HG03060 (cell line): Measurements from ENCODE around the gene TMEM114.
A peak's percentile ranks its signal among the peaks of the same experiment; 100 is the strongest.

Source experiments
- ATAC-seq: cut with Tn5 transposase; IDR thresholded peaks from one replicate; pipeline ENCODE4 v1.9.1; 2021; ENCODE audit warnings: low read depth, moderate number of reproducible peaks; ENCODE audit not compliant: unreplicated experiment

Gene TMEM114

GRCh38 chr16:8589900-8590688 lies at the start of gene TMEM114:
Gene TMEM114 (minus strand): TSS chr16:8590511. CDS start chr16:8589838, 673 bp downstream.
- no peak for ATAC-seq

GRCh38 chr16:8639694-8640093 lies 49.4 kb upstream of the TMEM114 start:
- ATAC-seq = no peak

GRCh38 chr16:8634991-8635736 lies 44.9 kb upstream of the TMEM114 start:
- ATAC-seq = no peak

GRCh38 chr16:8632675-8633182 lies 42.4 kb upstream of the TMEM114 start:
- no peak for ATAC-seq

- ATAC-seq = no peak
Measured at GRCh38 chr16:8631818-8632465, 41.6 kb upstream of the TMEM114 start.

- ATAC-seq = no peak
Measured at GRCh38 chr16:8631373-8631772, 41.1 kb upstream of the TMEM114 start.

GRCh38 chr16:8630255-8630953 lies 40.1 kb upstream of the TMEM114 start:
- ATAC-seq = no peak

GRCh38 chr16:8628981-8629725 lies 38.8 kb upstream of the TMEM114 start:
- no peak for ATAC-seq

GRCh38 chr16:8627456-8627855 lies 37.1 kb upstream of the TMEM114 start:
- ATAC-seq = no peak

- ATAC-seq = no peak
Measured at GRCh38 chr16:8626946-8627345, 36.6 kb upstream of the TMEM114 start.

- ATAC-seq = no peak
Measured at GRCh38 chr16:8625491-8626087, 35.3 kb upstream of the TMEM114 start.

GRCh38 chr16:8623634-8624033 lies 33.3 kb upstream of the TMEM114 start:
- no peak for ATAC-seq

- no peak for ATAC-seq
Measured at GRCh38 chr16:8622315-8622656, 32.0 kb upstream of the TMEM114 start.

GRCh38 chr16:8621572-8622314 lies 31.4 kb upstream of the TMEM114 start, which contains the start of gene METTL22:
Gene METTL22 (plus strand): TSS chr16:8621698. CDS start chr16:8625666, 3,968 bp downstream.
- peak; percentile 73 for ATAC-seq

GRCh38 chr16:8621222-8621571 lies 30.9 kb upstream of the TMEM114 start:
- ATAC-seq = no peak

GRCh38 chr16:8620535-8620934 lies 30.2 kb upstream of the TMEM114 start:
- no peak for ATAC-seq

- ATAC-seq = no peak
Measured at GRCh38 chr16:8619671-8620370, 29.5 kb upstream of the TMEM114 start.

- no peak for ATAC-seq
Measured at GRCh38 chr16:8614435-8615029, 24.2 kb upstream of the TMEM114 start.
